GM18502 (cell line): Measurements from ENCODE around the gene TMC1.
"Not testable (repeated sequence)": the region's sequence is repeated elsewhere in the genome, so short reads cannot be mapped to it uniquely, and the experiment has no call there.

ENCODE experiments used
- ATAC-seq: cut with Tn5 transposase; IDR thresholded peaks from one replicate; pipeline ENCODE4 v1.9.1; 2021; ENCODE audit warnings: mild to moderate bottlenecking; ENCODE audit not compliant: unreplicated experiment, poor library complexity

Gene TMC1

DNA sequence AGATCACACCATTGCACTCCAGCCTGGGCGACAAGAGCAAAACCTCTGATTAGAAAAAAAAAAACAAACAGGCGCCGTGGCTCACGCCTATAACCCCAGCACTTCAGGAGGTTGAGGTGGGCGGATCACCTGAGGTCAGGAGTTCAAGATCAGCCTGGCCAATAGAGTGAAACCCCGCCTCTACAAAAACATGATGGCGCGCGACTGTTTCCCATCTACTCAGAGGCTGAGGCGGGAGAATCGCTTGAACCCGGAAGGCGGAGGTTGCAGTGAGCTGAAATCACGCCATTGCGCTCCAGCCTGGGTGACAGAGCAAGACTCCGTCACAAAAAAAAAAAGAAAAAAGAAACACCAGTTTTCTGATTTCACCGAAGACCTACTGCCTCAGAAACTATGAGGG lies at the start of gene TMC1:
Gene TMC1, plus strand, starts transcription at position 193 of the 400 bp plus-strand sequence. CDS start 127,041 bp downstream, outside the sequence.
- not testable (repeated sequence) for ATAC-seq

DNA sequence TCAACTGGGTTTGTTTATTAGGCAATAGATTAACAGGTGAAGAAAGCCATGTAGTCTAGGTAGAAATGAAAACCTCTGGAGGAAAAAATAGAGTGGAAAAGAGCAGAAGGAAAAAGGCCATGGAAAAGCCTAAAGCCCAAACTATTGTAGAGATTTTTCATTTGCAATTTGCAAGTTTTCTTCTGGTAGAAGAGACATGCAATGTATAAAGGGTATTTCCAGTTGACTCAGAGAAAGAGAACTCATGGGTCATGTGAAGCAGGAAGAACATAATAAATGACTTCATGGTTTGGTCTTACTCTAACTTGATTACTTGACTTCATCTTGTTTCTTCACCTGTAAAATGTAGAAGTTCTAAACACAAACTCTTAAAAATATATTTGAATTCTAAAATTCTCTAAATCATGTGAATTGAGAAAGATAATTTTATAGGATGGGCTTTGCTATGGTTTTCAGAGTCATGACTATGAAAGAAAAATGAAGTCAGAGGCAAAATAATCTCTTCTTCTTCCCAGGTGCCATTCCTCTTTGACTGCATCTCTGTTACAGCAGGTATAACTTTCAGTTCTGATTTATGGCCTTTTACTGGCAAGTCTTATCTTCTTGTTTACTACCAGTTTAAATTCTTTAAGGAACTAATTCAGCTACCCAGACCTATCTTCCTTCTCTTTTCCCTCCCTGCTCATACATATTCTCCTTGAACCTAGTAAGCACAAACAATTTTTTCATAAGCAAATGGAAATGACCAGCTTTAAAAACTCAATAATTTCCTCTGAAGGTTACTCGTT lies 47.7 kb upstream of the TMC1 start:
- ATAC-seq: peak; percentile 91

DNA sequence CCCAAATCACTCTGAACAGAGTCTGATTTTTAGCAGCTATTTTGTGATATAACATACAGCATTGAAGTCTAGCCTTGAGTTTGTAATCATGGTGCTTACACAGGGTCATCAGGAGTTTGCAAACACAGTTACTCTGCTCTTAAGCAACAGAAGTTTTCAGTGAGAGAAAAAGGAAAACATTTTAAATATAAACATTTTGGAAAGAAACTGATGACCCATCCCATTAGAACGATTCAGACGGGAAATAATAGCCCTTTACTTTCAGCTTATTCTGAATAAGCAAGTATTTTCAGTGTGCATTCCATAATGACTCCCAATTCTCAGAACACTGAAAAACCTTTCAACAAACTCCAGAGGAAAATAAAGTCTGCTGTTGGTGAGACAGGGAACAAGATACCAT lies 46.7 kb upstream of the TMC1 start:
- no peak for ATAC-seq

DNA sequence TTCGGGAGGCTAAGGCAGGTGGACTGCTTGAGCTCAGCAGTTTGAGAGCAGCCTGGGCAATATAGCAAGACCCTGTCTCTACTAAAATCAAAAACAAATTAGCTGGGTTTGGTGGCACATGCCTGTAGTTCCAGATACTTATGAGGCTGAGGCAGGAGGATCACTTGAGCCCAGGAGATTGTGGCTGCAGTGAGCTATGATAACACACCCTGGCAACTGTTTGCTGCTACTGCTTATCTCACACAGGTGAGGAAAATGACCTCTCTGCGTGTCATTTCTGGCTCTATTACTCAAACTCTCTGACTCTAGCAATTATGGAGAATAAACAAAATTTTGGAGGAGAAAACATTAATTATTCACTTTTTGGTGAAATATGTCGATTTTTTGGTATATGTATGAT lies 45.3 kb upstream of the TMC1 start:
- ATAC-seq: no peak

DNA sequence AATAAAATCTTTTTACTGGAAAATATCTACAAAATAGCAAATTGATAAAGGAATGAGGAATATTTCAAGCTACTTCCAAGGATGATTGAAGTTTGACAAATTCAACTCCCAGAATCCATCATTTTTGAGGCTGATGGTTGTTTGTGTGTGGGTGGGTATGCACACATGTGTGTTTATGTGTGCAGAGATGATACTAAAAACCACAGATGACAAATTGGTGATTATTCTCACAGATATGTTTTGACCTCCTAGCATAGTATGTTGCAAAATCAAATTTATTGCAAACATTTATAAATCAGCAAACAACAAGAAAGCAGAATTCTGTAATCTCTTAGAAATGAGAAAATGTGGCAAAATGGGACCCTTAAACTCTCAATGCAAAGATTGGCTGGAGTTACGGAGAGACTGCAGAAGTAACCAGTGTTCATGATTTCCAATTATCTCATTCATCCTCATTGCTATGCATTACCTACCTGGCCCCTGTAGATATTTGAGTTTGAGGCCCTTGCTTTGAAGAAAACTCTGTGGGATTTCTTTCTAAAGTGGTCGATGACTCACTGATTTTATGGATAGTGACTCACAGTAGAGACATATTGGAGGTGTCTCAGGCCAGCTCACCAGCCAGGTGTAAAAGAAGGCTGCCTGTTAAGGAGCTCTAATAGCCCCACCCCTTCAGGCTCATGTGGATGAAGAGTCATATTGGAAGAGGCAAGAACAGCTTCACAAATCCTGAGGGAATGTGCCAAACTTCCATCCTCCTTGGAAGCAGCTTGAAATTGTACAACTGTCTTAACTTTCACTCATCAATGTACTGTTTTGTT lies 44.6 kb upstream of the TMC1 start:
- no peak for ATAC-seq

DNA sequence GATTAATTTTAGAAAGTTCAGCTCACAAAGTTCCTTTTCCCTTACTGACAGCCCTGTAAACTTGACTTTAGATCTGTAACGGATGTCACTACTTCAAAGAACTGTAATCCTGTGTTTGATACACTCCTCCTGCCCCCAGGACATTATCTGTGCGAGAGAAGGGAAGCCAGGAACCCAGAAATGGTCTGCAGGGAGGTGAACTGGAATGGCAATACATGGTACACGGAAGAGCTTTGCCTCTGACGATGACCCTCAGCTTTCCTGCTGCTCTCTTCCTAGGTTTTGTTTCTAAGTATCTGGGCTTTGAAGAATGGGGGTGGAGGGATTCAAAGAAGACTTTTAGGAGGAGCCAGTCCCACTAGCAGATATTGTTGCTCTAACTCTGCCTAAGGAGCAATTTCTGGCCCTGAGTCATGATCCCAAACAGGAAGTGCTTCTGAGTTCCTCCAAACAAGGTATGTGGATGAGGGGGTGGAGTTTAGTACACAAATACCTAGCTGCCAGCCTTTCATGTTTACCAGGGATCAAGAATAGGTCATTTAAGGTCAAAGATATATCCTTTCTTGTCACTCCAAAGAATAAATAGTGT lies 43.4 kb upstream of the TMC1 start:
- ATAC-seq: no peak

DNA sequence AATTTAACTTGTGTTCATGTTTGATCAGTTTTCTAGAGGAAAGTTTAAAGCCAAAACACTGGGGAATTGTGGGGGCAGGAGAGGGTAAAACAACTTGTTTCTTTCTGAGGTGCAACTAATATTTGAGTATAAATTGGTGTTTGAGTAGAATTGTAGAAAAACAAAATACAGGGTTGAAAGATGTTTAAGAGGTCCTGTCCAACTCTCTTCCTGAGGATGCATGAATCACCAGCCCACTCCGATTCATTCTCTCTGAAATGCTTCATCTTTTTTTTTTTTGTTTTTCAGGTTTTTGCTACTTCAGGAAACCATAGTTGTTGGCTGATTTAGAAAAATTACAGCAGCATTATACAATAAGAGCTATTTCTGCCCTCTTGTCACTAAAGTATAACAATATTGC lies 42.4 kb upstream of the TMC1 start:
- ATAC-seq: no peak

DNA sequence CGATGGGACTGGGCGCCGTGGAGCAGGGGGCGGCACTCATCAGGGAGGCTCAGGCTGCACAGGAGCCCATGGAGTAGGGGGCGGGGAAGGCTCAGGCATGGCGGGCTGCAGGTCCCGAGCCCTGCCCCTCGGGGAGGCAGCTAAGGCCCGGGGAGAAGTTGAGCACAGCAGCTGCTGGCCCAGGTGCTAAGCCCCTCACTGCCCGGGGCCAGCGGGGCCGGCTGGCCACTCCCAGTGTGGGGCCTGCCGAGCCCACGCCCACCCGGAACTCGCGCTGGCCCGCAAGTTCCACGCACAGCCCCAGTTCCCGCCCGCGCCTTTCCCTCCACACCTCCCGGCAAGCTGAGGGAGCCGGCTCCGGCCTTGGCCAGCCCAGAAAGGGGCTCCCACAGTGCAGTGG lies 41.1 kb upstream of the TMC1 start:
- ATAC-seq: not testable (repeated sequence)

DNA sequence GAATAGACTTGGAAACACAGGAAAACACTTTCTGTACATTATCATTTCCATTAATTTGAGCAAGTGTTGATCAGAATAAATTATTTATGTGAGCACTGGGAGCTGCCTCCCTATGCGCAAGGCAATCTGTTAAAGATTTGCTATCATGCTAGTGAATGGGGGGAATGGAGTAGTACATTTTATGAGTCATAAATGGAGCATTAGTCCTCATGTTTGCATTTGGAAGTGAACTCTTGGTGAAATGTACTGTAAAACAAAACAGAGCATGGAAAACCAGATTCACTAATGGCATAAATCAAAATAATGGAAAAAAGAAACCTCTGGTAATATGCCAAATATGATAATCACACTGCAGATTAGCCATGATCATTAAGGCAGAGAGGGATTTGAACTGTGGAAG lies 40.5 kb upstream of the TMC1 start:
- no peak for ATAC-seq

DNA sequence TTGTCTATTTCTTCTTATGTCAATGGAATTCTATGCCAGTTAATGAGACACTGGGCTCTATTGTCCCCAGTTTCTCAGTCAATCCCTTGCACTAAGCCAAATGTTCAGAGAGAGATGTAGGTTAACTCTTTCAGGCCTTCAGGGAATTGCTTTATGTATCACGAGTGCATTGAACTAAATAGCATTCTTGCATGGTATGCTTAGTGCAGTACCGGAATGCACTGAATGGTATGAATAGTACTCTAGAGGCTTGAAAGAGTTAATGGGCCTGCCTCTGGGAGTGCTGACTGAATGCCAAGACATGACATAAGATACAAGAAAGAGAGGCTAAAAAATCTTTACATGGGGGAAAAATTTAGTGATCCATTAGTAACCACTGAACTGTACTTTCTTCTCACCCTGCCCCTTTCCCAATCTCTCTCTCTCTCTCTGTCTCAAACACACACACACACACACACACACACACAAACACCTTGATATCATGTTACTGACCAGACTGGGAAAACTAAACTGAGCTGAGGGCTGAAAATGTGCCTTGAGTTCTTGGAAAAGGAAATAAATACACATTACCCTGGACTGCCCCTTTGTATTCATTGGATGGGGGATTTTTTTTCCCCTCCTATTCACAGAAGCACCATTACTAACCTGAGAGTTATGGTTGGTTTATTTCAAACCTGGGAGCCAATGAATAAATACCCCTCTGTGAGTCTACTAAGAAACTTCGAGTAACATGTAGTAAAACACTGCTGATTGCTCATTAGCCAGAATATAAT lies 35.4 kb upstream of the TMC1 start:
- ATAC-seq: no peak

DNA sequence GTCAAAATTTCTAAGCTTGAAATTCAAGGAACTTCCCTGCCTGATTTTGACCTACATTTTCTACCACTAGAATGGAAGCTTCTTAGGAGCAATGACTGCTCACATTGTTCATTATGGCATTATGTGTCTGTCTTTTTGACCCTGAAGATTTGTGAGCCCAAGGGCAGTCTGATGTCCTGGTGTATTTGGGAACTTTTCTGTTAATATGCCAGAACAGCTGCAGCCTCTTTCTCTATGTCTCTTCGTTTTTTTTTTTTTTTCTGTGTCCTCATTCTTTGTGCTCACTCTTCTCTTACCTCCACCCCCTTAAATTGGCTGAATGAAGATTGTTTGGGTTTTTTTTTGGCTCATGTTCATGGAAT lies 34.8 kb upstream of the TMC1 start:
- no peak for ATAC-seq

DNA sequence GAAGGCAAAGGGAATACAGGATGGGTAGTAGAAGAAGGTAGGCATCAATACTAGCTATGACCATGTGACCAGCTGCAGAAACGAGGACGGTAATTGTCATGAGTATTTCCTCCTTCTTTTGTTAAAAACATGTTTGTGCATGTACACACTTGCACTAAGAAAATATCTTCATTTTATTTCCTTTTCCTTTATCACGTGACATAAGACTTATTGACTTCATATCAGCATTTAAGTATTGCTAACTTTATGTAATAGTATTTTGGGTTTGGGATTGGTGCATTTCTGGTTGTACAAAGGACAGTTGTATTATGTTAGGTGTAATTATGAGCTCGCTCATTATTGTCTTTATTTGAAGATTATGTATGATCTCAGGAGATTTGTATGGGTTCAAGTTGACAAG lies 33.7 kb upstream of the TMC1 start:
- ATAC-seq: not testable (repeated sequence)

DNA sequence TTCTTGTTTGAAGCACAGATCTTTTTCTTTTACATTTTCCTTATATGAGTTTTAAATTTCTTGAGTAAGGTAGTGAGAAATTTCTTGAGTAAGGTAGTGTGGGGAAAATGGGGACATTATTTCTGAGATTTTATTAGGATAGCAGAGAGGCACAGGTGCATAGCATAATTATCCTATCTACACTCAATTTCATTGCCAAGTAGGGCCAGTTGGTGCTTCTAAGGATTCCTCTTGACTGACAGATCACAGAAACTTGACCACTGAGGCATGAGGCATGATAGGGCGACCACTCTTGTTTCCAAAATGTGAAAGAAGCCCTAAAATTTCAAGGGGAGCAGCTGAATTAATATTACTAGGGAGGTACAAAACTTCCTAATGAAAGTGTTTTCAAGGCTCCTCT lies 31.4 kb upstream of the TMC1 start:
- no peak for ATAC-seq

DNA sequence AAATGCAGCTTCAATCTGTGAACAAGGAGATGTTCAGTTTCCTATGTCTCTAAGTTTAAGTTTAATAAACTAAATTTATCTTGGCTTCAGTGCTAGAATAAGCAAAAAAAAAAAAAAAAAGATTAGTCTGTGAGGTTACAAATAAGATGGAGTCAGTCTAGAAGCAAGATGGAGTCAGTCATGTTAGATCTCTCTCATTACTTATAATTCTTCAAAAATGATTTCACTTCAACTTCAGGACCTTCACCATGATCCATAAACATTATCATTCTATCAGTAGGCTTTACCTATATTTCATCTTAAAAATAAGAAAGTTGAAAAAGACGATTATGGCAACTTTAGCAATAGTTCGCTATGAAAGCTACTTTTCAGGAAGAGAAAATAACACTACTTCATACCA lies 30.2 kb upstream of the TMC1 start:
- ATAC-seq: no peak

DNA sequence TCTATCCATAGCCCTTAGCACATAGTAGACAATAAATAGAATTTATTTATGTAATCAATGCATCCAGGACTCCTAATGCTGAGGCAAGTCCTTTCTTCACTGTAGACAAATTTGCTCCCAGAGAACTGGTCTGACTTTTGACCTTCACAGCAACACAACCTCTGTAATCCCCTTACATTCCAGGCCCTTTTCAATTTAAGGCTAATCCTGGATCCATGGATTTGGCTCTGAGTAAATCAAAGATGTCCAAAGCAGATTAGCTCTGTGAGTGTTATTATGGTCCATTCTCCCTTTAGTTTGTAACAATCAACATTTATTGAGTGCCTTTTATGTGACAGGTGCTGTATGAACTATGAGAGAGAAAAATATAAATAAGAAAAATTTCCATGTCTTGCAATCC lies 27.4 kb upstream of the TMC1 start:
- ATAC-seq: no peak

DNA sequence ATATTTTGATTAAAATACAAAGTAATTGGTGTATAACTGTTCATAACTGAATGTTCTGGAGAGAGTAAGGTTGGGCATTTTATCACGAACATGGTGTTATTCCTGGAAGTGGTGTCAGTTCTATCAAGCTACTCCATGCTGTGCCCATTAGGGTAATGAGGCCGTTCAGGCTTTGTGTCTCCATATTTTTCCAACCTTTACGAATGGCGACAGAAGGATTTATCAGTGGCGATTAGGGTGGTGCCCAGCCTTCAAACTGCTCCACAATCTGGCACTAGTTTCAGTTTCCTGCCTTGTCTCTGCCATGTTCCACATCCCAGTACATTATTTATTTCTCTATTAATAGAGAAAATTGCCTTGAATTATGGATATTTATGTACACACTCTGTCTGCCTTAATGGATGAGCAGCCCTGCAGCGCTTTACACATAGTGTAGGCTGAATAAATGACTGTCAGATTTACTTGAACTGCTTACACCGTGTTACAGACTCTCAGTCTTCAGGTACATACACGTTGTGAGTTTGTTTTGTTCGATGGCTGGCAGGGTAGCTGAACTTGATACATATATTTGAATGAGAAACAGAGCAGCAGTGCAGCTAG lies 23.9 kb upstream of the TMC1 start:
- no peak for ATAC-seq

DNA sequence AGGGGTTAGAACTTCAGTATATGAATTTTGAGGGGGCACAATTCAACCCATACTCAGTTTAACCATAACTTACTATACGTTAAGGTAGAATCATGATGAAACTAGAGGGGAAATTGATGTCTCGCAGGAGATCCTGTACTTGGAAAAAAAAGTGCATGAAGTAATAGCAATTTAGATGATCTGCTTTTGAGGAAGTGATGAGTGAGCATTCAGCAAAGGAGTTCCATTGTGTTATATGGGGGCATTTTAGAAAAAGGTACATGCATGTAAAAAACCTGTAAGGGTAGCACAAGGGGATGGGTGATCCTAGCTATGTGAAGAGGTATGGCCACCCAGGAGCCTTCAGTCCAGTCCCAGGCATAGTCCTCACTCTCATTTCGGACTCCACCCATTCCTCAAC lies 14.8 kb upstream of the TMC1 start:
- ATAC-seq: no peak

DNA sequence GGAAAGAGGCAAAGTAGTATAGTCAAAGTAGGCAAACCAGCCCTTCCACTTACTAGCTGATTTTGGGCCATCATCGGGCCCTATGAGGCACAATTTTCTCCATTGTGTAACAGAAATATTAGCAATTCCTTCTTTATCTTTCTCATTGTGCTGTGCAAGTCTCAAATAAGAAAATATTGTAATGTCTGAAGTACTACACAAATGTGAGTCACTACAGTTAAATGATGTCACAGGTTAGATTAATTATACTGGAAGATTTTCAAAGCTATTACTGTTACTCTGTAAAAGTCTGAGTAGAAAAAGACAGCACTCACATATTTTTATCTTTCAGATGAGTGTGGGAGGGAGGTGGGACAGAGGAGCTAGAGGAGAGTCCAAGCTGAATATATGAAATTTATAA lies 12.4 kb upstream of the TMC1 start:
- ATAC-seq: peak; percentile 40

DNA sequence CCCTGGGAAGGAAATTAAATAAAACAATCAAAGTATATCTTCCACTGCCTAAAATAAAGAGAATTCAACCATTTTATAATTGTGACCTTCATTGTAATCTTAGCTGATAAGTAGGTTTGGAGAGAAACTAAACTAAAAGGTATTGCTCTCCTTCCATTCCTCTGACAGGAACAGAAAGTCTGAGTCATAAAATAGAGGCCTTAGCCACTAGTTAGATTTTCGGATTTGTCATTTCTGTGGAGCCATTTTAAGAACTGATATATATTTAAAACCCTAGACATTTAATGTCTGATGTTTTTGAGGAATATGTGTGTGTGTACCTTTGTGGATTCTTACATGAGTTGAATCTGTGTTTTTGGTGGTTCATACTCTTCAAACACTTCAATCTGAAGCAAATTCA lies 11.8 kb upstream of the TMC1 start:
- peak; percentile 96 for ATAC-seq

DNA sequence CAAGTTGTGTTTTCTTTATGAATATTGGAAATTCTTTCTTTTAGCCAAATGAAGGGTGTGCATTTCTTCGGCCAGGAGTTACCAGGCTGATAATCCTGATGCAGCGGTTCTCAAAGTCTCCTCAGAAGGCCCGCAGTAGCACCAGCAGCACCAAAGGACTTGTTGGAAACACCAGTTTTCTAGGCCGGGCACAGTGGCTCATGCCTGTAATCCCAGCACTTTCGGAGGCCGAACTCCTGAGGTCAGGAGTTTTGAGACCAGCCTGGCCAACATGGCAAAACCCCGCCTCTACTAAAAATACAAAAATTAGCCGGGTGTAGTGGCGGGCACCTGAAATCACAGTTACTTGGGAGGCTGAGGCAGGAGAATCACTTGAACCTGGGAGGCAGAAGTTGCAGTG lies 397 bp upstream of the TMC1 start:
- ATAC-seq: not testable (repeated sequence)
